GM21390 (cell line): ENCODE measurements around the gene MACROD2.
"Not testable (repeated sequence)": the region's sequence is repeated elsewhere in the genome, so short reads cannot be mapped to it uniquely, and the experiment has no call there.

Source experiments
- ATAC-seq: cut with Tn5 transposase; IDR thresholded peaks from one replicate; pipeline ENCODE4 v1.9.1; 2021; ENCODE audit not compliant: unreplicated experiment

The MACROD2 gene

GRCh38 chr20:15011631-15012030, 1016.3 kb downstream of the MACROD2 start:
- no peak for ATAC-seq

DNA sequence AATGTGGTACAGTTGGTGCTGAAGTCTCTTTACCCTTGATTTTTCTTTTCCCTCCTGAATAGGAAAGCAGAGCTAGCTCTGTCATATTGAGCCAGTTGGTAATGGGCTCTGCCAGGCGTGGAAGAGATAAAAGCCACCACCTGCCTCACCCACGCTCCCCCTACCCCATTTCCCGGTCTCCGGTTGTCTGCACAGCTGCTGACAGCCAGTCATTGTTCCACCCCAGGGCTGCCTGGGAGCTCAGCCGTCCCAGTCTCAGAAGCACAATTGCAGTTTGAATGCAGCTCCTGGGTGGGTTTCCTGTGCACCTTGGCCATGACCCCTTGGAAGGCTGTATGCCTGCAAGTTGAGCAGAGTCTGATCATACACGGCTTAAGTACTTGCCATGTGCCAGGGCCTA, 1017.2 kb downstream of the MACROD2 start:
- no peak for ATAC-seq

DNA sequence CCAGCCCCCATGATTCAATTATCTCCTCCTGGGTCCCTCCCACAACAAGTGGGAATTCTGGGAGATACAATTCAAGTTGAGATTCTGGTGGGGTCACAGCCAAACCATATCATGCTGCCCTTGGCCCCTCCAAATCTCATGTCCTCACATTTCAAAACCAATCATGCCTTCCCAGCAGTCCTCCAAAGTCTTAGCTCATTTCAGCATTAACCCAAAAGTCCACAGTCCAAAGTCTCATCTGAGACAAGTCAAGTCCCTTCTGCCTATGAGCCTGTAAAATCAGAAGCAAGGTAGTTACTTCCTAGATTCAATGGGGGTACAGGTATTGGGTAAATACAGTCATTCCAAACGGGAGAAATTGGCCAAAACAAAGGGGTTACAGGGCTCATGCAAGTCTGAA, 1021.6 kb downstream of the MACROD2 start:
- ATAC-seq = not testable (repeated sequence)

GRCh38 chr20:15018966-15019365, 1023.6 kb downstream of the MACROD2 start:
- no peak for ATAC-seq

DNA sequence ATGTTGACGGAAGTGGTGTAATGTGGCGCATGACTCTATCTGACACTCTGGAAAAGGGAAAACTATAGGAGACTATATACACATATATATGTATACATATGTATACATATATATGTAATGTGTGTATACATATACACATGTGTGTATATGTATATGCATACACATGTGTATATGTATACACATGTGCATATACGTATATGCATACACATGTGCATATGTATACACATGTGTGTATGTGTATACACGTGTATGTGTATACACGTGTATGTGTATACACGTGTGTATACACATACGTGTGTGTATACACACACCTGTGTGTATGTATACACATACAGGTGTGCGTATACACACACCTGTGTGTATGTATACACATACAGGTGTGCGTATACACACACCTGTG, 1025.5 kb downstream of the MACROD2 start:
- no peak for ATAC-seq

GRCh38 chr20:15022921-15023320, 1027.6 kb downstream of the MACROD2 start:
- ATAC-seq = no peak

DNA sequence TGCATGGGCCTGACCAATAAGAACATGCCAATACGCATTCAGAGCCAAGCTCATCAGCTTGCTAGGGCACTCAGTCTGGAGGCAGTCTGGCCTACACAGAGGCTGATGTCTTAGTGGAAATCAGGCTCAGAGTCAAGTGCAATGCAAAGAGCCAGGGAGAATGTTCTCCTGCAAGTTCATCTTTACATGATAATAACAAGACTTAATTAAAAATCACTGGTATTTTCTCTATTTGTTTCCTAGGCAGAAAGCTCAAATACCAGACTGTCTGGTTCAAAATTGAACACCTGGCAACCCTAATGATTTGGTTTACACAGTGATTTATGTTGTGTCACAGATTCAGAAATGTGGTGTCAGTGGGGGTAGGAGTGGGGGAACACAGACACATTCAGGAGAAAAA, 1031.4 kb downstream of the MACROD2 start:
- ATAC-seq = no peak

GRCh38 chr20:15030826-15031225, 1035.5 kb downstream of the MACROD2 start:
- ATAC-seq = no peak

DNA sequence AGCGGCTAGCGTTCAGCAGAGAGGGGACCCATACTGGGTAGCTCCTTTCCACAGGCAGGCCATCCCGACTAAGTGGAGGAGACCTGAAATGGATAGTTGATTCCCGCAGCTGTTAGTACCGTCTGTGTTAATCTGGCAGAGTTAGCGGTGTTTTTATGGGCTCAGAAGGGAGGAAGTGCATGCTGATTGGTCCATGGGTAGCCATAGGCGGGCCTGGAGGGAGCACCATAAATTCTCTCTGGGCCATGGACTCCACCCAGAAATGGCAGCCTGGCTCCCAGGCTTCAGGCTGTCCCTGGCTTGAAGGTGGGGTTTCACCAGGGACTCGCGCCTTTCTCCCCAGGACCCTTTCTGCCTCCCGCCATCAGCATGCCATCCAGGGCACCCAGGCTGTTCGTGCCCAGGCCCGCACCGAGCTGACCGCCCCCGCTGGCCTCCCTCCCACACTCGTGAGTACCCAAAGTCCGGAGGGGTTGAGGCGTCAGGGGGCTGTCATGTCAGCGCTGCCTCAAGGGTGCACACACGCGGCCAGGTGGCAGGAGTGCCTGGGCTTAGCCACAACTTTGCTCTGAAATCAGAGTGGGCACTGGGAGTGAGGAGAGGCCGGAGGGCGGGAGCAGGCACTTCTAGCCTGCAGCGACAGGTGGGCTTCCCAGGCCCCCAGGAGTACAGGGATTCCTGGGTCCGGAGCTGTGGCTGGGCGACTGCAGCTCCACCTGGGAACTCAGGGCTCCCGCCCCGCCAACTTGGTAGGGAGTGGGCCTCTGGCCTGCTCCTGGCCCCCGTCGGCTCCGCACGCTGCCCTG, 1036.4 kb downstream of the MACROD2 start:
- ATAC-seq = no peak

DNA sequence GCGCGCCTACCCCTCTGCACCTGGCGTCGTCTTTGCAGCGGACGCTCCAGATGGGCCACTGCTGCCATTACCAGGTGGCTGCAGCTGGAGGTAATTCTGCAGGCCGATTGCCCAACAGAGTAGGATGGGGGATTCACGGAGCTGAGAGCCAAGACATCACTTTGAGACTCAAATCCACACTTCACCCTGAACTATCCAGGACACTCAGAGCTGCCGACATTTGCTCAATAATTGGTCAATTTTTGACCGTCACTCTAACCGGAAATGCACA, 1037.0 kb downstream of the MACROD2 start:
- ATAC-seq = no peak

- no peak for ATAC-seq
Observed at GRCh38 chr20:15033269-15033668, 1038.0 kb downstream of the MACROD2 start.

DNA sequence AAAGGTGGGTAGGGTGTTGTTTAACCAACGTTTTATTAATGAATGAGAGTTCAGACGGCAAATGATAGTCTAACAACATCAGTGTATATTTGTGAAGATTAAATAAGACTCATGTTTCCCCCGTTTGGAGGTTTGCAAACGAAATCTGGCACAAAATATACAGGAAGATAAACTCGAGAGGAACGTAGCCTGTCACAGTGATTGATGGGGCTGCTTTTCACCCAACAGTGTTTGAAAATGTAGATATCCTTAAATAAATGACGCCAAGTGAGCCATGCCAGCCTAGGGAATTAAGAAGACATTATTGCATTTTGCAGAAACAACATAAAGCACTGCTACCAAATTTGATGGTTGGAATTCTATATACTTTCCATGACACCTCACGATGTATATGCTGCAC, 1038.6 kb downstream of the MACROD2 start:
- no peak for ATAC-seq

DNA sequence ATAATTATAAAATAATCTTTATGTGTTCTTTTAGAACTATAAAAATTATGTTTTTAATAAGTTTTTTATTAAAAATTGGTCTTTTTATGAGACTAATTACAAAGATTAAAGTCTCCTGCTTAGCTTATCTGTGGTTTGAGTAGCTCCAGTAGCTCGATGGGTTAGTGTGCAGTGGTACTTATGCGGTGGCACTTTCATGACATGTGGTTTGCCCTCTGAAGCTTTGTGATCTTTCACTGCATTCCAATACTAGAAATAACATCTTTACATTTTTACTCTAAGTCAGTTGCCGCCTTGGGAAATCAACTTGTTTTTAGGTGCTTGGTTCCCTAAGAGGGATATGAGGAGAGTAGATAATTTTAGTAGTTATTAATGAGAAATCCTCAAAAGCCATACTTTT, 1041.6 kb downstream of the MACROD2 start:
- no peak for ATAC-seq

- no peak for ATAC-seq
Observed at GRCh38 chr20:15039088-15039752, 1043.9 kb downstream of the MACROD2 start.

GRCh38 chr20:15042723-15043122, 1047.4 kb downstream of the MACROD2 start:
- no peak for ATAC-seq

DNA sequence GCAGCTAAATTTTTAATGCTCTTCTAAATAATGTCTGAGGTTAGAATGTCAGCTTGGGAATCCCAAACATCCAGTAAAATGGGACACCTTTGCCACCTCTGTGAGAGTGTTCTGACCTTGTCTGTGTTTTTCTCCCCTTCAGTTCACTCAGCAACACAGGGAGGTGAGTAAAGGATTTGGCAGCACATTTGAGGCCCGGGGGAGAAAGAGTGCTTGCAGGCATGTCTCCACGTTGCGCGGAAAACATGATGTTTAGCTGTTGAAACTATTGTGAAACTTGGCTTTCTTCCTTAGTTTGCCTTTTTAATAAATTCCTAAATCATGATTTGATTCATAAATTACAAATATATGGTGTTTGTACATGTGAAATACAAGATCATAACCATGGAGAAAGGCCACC, 1049.9 kb downstream of the MACROD2 start:
- ATAC-seq = no peak

- ATAC-seq = no peak
Observed at GRCh38 chr20:15047042-15047441, 1051.7 kb downstream of the MACROD2 start.

DNA sequence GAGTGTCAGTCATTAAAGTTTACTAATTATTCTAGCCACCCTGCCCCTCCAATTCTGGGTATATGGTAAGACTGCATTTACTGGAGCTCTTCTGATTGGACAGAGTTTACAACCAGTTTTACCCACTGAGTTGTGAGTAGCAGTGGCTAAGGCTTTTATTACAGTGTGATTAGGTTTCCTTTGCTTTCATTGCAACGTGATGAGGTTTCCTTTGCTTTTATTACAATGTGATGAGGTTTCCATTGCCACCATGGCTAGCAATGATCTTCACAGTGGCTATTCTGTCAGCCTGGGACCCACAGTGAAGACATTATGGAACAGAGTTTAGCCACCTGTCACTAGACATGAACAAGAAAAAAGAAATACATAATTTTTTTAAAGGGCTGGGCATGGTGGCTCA, 1052.3 kb downstream of the MACROD2 start:
- ATAC-seq = no peak

- no peak for ATAC-seq
Observed at GRCh38 chr20:15056246-15056645, 1060.9 kb downstream of the MACROD2 start.

DNA sequence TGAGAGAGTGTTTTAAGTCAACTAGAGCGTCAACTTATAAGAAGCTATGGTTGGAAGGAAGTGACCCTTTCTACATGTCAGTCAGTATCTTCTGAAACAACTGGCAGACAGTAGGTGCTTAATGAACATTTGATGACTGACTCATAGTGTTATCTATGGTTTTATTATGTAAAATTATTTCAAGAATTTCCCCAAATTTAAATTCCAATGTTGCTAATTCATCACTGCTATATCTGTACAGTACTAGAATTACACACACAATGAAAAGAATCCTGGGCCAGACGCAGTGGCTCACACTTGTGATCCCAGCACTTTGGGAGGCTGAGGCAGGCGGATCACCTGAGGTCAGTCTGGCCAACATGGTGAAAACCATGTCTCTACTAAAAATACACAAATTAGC, 1063.5 kb downstream of the MACROD2 start:
- ATAC-seq = no peak

DNA sequence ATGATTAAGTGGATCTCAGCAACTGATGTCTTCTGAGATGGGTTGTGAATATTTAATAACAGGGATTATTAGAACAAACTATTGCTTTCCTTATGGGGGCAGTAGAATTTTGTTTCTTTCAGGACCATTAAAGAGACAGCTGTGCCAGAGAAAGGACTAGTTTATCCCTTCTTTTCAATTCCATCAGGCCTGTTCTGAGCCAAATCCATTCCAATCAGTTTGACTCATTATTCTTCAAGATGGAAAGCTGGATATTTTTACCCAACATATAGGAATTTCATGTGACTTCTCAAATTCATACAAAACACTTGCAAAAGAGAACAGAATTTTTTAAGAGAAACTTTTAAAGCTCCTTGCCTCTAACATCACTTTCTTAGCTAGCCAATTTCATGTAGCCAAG, 1064.1 kb downstream of the MACROD2 start:
- no peak for ATAC-seq

DNA sequence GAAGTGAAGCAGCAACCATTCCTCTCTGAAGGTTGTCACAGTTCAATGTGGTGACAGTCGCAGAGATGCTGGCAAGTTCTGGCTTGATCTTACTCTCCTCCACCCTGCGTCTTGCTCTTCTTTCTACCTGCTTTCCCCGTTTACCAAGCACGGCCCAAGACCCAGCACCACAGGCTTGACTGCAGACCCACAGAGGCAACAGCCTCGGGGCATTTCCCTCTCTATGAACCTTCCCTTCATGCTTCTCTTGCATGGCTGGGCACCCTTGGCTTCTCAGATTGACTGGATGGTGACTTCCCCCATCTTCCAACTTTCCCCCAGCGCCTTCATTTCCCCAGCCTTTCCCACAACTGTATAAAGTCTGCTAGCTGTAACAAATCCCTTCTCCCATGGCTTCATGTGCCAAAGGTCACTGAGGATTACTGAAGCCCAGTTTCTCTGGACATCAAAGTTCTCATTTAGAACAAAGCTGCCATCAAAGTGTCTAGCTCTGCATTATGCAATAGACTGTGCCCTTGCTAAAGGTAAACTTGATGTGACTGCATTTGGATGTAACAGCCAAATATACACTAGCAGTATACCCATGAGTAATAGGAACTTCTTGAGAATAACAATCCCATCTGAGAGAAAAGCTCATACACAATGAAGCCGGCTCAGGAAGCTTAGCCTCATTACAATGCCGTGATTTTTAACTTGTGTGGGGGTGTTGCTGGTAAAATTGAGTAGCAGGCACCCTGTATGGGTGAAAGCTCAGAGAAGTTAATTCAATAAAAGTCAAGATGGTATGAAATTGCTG, 1065.1 kb downstream of the MACROD2 start:
- ATAC-seq = no peak
